ENCODE results near the gene PHOSPHO2.
"Not testable (repeated sequence)": the region's sequence is repeated elsewhere in the genome, so short reads cannot be mapped to it uniquely, and the experiment has no call there.

PHOSPHO2 gene

DNA sequence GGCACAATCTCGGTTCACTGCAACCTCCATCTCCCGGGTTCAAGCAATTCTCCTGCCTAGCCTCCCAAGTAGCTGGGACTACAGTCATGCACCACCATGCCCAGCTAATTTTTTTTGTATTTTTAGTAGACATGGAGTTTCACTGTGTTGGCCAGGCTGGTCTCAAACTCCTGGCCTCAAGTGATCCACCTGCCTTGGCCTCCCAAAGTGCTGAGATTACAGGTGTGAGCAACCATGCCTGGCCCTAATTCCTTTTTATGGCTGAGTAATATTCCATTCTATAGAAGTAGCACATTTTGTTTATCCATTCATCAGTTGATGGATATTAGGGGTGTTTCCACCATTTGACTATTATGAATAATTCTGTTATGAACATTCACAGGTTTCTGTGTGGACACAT lies 9.6 kb upstream of the PHOSPHO2 start:
- not testable (repeated sequence) for DNase-seq

DNA sequence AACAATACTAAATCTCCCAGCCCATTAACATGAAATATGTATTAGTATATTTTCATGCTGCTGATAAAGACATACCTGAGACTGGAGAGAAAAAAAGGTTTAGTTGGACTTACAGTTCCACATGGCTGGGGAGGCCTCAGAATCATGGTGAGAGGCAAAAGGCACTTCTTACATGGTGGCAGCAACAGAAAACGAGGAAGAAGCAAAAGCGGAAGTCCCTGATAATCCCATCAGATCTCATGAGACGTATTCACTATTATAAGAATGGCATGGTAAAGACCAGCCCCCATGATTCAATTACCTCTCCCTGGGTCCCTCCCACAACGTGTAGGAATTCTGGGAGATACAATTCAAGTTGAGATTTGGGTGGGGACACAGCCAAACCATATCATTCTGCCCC lies 7.4 kb upstream of the PHOSPHO2 start:
- not testable (repeated sequence) for DNase-seq

DNA sequence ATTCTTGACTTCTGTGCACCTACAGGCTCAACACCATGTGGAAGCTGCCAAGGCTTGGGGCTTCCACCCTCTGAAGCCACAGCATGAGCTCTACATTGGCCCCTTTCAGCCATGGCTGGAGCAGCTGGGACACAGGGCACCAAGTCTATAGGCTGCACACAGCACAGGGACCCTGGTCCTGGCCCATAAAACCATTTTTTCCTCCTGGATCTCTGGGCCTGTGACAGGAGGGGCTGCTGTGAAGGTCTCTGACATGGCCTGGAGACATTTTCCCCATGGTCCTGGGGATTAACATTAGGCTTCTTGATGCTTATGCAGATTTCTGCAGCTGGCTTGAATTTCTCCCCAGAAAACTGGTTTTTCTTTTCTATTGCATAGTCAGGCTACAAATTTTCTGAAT lies 6.3 kb upstream of the PHOSPHO2 start:
- not testable (repeated sequence) for DNase-seq

DNA sequence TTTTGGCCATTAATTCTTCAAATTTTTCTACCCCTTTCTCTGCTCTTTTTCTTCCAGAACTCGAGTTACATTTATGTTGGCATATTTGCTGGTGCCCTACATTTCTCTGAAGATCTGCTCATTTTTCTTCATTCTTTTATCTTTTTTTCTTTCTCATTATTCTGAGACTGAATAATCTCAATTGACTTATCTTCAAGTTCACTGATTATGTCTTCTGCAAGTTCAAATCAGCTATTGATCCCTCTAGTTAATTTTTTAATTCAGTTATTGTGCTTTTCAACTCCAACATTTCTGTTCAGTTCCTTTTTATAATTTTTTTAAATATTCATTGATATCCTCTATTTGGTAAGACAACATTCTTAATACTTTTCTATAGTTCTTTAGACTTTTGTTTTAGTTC lies 3.3 kb upstream of the PHOSPHO2 start:
- DNase-seq: no peak

GRCh38 chr2:169692718-169693117 lies 1.6 kb upstream of the PHOSPHO2 start:
- DNase-seq: no peak

- DNase-seq: peak; percentile 41
Measured at GRCh38 chr2:169693360-169693759, 909 bp upstream of the PHOSPHO2 start.

DNA sequence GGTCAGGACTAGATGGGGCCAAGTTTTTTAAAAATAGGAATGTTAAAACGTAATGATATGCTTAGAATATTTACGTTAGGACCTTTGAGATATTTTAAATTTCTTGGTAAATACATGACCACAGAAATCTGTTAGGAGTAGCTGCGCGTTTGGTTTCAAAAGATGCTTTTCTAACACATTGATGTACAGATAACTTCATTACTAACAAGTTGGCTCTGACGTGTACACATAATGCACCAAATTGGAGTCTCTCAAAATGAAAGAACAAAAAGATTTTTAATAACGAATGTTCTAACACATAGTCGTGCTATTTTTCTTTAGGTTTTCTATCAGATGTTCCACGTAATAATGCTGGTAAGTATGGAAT lies 608 bp downstream of the PHOSPHO2 start:
- no peak for DNase-seq

- DNase-seq: no peak
Measured at GRCh38 chr2:169696381-169696780, 2.1 kb downstream of the PHOSPHO2 start.

DNA sequence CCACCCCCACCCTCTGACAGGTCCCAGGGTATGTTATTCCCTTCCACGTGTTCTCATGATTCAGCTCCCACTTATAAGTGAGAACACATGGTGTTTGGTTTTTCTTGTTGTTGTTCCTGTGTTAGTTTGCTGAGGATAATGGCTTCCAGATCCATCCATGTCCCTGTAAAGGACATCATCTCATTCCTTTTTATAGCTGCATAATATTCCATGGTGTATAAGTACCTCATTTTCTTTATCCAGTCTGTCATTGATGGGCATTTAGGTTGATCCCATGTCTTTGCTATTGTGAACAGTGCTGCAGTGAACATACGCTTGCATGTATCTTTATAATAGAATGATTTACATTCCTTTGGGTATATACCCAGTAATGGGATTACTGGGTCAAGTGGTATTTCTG lies 4.9 kb downstream of the PHOSPHO2 start:
- not testable (repeated sequence) for DNase-seq

GRCh38 chr2:169702996-169703395 lies 8.7 kb downstream of the PHOSPHO2 start:
- DNase-seq: no peak

GRCh38 chr2:169704160-169704708 lies 10.0 kb downstream of the PHOSPHO2 start:
- DNase-seq: no peak

DNA sequence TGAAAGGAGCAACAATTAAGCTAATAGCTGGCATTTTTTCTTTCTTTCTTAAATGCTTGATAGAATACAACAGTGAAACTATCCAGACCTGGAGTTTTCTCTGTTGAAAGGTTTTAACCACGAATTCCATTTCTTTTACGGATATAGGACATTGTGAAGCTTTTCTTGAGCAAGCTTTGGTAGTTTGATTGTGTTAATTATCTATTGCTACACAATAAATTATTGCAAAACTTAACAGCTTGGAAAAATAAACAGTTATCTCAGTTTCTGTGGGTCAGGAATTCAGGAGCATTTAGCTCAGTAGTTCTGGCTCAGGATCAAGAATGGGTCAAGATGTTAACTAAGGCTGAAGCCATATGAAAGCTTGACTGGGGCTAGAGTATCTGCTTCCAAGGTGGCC lies 11.7 kb downstream of the PHOSPHO2 start:
- DNase-seq: no peak

DNA sequence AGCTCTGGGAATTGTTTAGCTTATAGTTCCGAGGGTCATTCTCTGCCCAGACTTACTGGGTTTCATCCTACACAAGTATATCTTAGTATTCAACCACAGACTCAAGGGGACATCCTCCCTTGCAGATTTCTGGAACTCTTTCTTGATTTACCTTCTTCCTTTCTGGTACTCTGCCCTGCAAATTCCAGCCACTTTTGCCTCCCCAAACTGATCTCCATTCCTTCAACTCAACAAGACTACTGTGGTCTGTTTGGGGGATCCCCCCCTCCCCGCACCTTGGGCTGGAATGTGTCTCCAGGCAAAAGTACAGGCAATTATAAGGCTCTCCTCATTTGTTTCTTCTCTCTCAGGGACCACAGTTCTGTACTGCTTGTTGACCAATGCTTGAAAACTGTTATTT lies 13.4 kb downstream of the PHOSPHO2 start:
- no peak for DNase-seq

GRCh38 chr2:169709331-169709730 lies 15.1 kb downstream of the PHOSPHO2 start:
- DNase-seq: no peak

- DNase-seq: no peak
Measured at GRCh38 chr2:169709981-169710380, 15.7 kb downstream of the PHOSPHO2 start.

- DNase-seq: peak; percentile 2
Measured at GRCh38 chr2:169711751-169712509, 17.7 kb downstream of the PHOSPHO2 start.

- no peak for DNase-seq
Measured at GRCh38 chr2:169712791-169713227, 18.5 kb downstream of the PHOSPHO2 start.

GRCh38 chr2:169713331-169713730 lies 19.1 kb downstream of the PHOSPHO2 start:
- DNase-seq: no peak

DNA sequence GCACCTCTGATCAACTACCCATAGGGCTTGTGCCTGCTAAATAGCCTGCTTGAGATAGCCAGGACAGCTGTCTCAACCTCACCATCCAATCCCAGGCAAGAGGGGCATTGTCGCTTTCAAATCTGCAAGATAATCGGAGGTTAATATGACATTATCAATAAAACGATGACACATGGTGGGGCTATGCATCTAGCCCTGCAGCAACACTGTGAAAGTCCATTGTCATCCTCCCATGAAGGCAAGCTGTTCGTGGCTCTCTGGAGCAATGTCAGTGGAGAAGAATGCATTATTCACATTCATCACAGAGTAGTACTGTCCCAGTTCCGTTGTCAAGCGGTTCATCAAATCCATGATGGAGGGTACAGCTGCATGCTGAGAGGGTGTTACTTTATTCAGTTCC lies 20.4 kb downstream of the PHOSPHO2 start:
- DNase-seq: no peak

- peak; percentile 60 for DNase-seq
Measured at GRCh38 chr2:169715379-169716237, 21.3 kb downstream of the PHOSPHO2 start.

DNA sequence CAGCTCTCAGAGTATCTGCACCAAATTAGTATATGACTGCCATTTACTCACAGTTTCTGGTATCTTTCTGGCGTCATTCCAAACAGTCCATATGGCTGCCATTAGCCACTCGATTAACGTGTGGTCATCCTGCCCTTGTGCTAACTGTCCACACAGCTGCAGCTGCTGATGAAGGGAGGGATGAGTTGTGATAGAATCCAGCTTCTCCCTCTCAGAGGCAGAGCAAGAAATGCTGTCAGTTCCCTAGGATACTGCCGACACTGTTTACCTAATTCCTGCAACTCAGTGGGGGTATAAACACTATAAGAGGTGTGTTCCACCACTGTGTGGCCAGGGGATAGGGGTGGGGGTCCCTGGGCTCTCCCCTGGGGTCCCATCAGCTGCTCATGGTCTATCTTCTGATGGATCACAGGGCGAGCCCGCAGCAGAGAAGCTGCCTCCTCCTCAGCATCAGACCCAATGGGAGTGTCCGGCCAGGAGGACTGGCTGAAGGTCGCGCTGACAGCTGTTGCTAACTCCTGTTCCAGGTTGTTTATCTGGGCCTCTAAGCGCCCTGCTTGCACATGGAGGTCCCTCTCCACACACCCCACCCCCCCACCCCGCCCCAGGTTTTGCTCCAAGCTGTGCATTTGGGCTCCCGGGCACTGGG lies 22.1 kb downstream of the PHOSPHO2 start:
- peak; percentile 89 for DNase-seq

DNA sequence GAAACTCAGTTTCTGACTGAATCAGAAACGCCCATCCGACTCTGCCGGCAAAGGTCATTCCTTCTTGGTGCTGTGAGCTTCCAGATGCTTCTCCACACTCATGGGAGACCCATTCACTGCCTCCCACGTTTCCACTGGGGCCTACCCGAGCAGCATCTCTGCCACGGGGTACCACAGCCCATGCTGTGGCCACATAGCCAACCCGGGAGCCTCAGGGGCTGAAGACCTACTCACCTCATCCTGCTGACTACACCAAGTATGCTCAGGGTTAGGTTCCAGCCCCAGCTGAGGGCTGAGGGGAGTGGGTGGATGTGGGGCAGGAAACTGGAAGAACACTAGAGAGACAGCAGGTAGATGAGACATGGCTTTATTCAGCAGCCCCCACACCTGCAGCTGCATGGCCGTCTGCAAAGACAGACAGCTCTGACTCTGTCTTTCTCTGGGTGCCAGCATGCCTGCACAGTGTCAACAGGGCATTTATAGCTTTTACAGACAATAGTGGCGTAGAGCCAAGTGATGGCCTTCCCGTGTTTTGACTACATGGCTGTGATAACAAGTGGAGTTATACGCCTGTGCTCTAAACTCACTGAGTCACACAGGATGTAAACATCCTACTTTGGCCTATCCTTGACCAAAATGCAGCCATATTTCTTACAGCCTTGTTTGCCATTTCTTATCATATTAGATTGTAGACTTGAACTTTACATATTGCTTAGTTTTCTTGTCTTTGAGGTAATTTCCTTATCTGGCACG lies 22.8 kb downstream of the PHOSPHO2 start:
- DNase-seq: peak; percentile 54

- no peak for DNase-seq
Measured at GRCh38 chr2:169717691-169718063, 23.4 kb downstream of the PHOSPHO2 start.

Data from NCI-H69 (cell line).